ENCODE data around the gene EMP2. TPM values are rescaled to one million over a fixed set of nuclear protein-coding genes. Genes with fewer than 3 reads are reported as not detected.

EMP2 gene
- polyA plus RNA-seq, 1 experiment = 57.8 TPM

GRCh38 chr16:10608687-10609401 lies 28.4 kb upstream of the EMP2 start:
- Histone ChIP-seq H3K36me3 (ENCODE audit: control insufficient read depth, insufficient read depth, low read length) (no peaks in the 10 kb centered on the region), H3K4me3 (ENCODE audit: low read depth, low read length) (no peak overlapping the region), H3K27me3 (ENCODE audit: control insufficient read depth, insufficient read depth, low read length) (no peaks in the 10 kb centered on the region)
- CTCF ChIA-PET = interaction anchor here (1.2 to 1.5 kb wide), 4 partner anchors 19 to 30 kb away, joined by 3 to 6 read pairs (median 4); partner anchors contain the start of gene EMP2
- no peak for TF ChIP-seq CTCF (IDR thresholded peaks at IDR 0.05; ENCODE audit: insufficient read depth, low read depth, low read length)
- POLR2A ChIA-PET = no interaction called here
- DNase-seq (ENCODE audit: low read depth) = no peak

GRCh38 chr16:10607157-10607556 lies 26.8 kb upstream of the EMP2 start:
- H3K4me3 ChIP-seq (ENCODE audit: low read depth, low read length) = no peak overlapping the region
- CTCF ChIA-PET = no interaction called here
- H3K27me3 ChIP-seq (ENCODE audit: control insufficient read depth, insufficient read depth, low read length) = no peaks in the 10 kb centered on the region
- no peak for DNase-seq (ENCODE audit: low read depth)
- POLR2A ChIA-PET = no interaction called here
- TF ChIP-seq CTCF (IDR thresholded peaks at IDR 0.05; ENCODE audit: insufficient read depth, low read depth, low read length) = no peak
- no peaks in the 10 kb centered on the region for H3K36me3 ChIP-seq (ENCODE audit: control insufficient read depth, insufficient read depth, low read length)

- Histone ChIP-seq H3K36me3 (ENCODE audit: control insufficient read depth, insufficient read depth, low read length) (no peaks in the 10 kb centered on the region), H3K4me3 (ENCODE audit: low read depth, low read length) (no peak overlapping the region), H3K27me3 (ENCODE audit: control insufficient read depth, insufficient read depth, low read length) (no peaks in the 10 kb centered on the region)
- ChIA-PET CTCF (no interaction called here), POLR2A (no interaction called here)
- DNase-seq (ENCODE audit: low read depth) = no peak
- no peak for TF ChIP-seq CTCF (IDR thresholded peaks at IDR 0.05; ENCODE audit: insufficient read depth, low read depth, low read length)
Observed at GRCh38 chr16:10606607-10607006, 26.2 kb upstream of the EMP2 start.

GRCh38 chr16:10605636-10606035 lies 25.2 kb upstream of the EMP2 start:
- POLR2A ChIA-PET = interaction anchor here (0.6 kb wide), 1 partner anchor 41 kb away, joined by 3 read pairs; no protein-coding TSS in a partner anchor
- CTCF ChIA-PET = interaction anchor here (1.1 to 1.4 kb wide), 2 partner anchors 10 to 25 kb away, joined by 3 to 5 read pairs; partner anchors contain the start of gene EMP2

More at GRCh38 chr16:10605636-10606035, 25.2 kb upstream of the EMP2 start:
- no peak for TF ChIP-seq CTCF (IDR thresholded peaks at IDR 0.05; ENCODE audit: insufficient read depth, low read depth, low read length)
- Histone ChIP-seq H3K4me3 (ENCODE audit: low read depth, low read length) (no peak overlapping the region), H3K27me3 (ENCODE audit: control insufficient read depth, insufficient read depth, low read length) (no peaks in the 10 kb centered on the region; the same call in 1 of the 2 replicates), H3K36me3 (ENCODE audit: control insufficient read depth, insufficient read depth, low read length) (no peaks in the 10 kb centered on the region)
- no peak for DNase-seq (ENCODE audit: low read depth)

Data from BJ (cell line).